GM23338 (cell line): ENCODE measurements around the gene RPH3AL.

Source experiments
- CREB1 ChIP-seq: fragments of 250-450 bp; sonication (Bioruptor Pico); IDR thresholded peaks from 2 replicates; pipeline ENCODE4 v1.5.0; 2020; ENCODE audit warnings: low read depth, mild to moderate bottlenecking, moderate library complexity
- EZH2 ChIP-seq: fragments of 200-600 bp; sonication (generic); IDR thresholded peaks from one replicate; pipeline ENCODE4 v1.8.0; 2017; ENCODE audit warnings: antibody characterized with exemption, mild to moderate bottlenecking, low read depth; ENCODE audit not compliant: unreplicated experiment
- EZH2phosphoT487 ChIP-seq: fragments of 200-600 bp; sonication (generic); IDR thresholded peaks from one replicate; pipeline ENCODE4 v1.8.1; 2018; ENCODE audit warnings: antibody characterized with exemption; ENCODE audit not compliant: unreplicated experiment
- JUNB ChIP-seq: IDR thresholded peaks from one replicate; pipeline ENCODE4 v1.6.1; 2016; ENCODE audit warnings: antibody characterized with exemption; ENCODE audit not compliant: unreplicated experiment
- NANOG ChIP-seq: IDR thresholded peaks from 2 replicates; pipeline ENCODE4 v1.6.1; 2016; ENCODE audit warnings: antibody characterized with exemption, borderline replicate concordance
- POLR2AphosphoS5 ChIP-seq: IDR thresholded peaks from 2 replicates; pipeline ENCODE4 v1.6.1; 2016; ENCODE audit warnings: antibody characterized with exemption, low read depth
- STAT1 ChIP-seq: IDR thresholded peaks from one replicate; pipeline ENCODE4 v1.6.1; 2016; ENCODE audit warnings: antibody characterized with exemption; ENCODE audit not compliant: unreplicated experiment
- ZNF114 ChIP-seq: fragments of 250-450 bp; sonication (Bioruptor Pico); IDR thresholded peaks from 2 replicates; pipeline ENCODE4 v1.5.0; 2020; ENCODE audit warnings: mild to moderate bottlenecking, moderate library complexity
- ZNF331 ChIP-seq: fragments of 250-450 bp; sonication (Bioruptor Pico); IDR thresholded peaks from 2 replicates; pipeline ENCODE4 v1.5.0; 2020; ENCODE audit warnings: low read depth, mild to moderate bottlenecking, moderate library complexity
- TF ChIP-seq, protein P1 (sequence below), 2 experiments: fragments of 200-600 bp in 1 of 2; sonication (generic) in 1 of 2; conservative IDR thresholded peaks; 2 replicates each; pipeline versions ENCODE4 v1.5.1 to v1.6.1; 2016 to 2017; ENCODE audit warnings: antibody characterized with exemption in 2 of 2, low read depth in 2 of 2, mild to moderate bottlenecking in 2 of 2, moderate library complexity in 1 of 2
- TF ChIP-seq, protein P2 (sequence below): IDR thresholded peaks from one replicate; pipeline ENCODE4 v1.6.1; 2018; ENCODE audit warnings: antibody characterized with exemption; ENCODE audit not compliant: unreplicated experiment
- TF ChIP-seq, protein P3 (sequence below): IDR thresholded peaks from 2 replicates; pipeline ENCODE4 v1.6.1; 2016; ENCODE audit warnings: antibody characterized with exemption
- TF ChIP-seq, protein P4 (sequence below): fragments of 250-450 bp; sonication (Bioruptor Pico); IDR thresholded peaks from 2 replicates; pipeline ENCODE4 v1.5.0; 2020; ENCODE audit warnings: mild to moderate bottlenecking, moderate library complexity

DNA sequence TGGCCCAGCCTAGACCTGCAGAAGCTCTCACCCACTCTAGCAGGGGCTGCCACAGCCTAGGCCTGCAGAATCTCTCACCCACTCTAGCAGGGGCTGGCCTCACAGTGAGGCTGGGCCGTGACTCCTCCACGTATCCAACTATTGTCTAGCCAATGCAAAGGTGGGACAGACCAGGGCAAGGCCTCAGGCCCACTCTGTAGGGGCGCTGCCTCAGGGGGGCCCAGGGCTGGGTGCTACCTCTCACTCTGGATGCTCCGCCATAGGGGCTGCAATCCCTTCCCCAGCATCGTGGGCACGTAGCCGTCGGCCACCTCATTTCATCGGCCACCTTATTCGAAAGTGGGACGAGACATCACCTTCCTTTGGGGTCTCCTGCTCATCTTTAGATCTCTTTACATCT is 51.7 kb downstream of the RPH3AL start:
- TF ChIP-seq EZH2phosphoT487: no peak
- TF ChIP-seq, protein P1, sequence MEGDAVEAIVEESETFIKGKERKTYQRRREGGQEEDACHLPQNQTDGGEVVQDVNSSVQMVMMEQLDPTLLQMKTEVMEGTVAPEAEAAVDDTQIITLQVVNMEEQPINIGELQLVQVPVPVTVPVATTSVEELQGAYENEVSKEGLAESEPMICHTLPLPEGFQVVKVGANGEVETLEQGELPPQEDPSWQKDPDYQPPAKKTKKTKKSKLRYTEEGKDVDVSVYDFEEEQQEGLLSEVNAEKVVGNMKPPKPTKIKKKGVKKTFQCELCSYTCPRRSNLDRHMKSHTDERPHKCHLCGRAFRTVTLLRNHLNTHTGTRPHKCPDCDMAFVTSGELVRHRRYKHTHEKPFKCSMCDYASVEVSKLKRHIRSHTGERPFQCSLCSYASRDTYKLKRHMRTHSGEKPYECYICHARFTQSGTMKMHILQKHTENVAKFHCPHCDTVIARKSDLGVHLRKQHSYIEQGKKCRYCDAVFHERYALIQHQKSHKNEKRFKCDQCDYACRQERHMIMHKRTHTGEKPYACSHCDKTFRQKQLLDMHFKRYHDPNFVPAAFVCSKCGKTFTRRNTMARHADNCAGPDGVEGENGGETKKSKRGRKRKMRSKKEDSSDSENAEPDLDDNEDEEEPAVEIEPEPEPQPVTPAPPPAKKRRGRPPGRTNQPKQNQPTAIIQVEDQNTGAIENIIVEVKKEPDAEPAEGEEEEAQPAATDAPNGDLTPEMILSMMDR (conservative IDR thresholded peaks at IDR 0.05; ENCODE audit: low read depth in 2 of 2): no peak
- no peak for TF ChIP-seq EZH2
- TF ChIP-seq POLR2AphosphoS5: no peak
- TF ChIP-seq, protein P2, sequence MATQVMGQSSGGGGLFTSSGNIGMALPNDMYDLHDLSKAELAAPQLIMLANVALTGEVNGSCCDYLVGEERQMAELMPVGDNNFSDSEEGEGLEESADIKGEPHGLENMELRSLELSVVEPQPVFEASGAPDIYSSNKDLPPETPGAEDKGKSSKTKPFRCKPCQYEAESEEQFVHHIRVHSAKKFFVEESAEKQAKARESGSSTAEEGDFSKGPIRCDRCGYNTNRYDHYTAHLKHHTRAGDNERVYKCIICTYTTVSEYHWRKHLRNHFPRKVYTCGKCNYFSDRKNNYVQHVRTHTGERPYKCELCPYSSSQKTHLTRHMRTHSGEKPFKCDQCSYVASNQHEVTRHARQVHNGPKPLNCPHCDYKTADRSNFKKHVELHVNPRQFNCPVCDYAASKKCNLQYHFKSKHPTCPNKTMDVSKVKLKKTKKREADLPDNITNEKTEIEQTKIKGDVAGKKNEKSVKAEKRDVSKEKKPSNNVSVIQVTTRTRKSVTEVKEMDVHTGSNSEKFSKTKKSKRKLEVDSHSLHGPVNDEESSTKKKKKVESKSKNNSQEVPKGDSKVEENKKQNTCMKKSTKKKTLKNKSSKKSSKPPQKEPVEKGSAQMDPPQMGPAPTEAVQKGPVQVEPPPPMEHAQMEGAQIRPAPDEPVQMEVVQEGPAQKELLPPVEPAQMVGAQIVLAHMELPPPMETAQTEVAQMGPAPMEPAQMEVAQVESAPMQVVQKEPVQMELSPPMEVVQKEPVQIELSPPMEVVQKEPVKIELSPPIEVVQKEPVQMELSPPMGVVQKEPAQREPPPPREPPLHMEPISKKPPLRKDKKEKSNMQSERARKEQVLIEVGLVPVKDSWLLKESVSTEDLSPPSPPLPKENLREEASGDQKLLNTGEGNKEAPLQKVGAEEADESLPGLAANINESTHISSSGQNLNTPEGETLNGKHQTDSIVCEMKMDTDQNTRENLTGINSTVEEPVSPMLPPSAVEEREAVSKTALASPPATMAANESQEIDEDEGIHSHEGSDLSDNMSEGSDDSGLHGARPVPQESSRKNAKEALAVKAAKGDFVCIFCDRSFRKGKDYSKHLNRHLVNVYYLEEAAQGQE: no peak
- no peak for TF ChIP-seq NANOG
- TF ChIP-seq ZNF114: no peak
- TF ChIP-seq CREB1 (CRISPR knock-in tag): no peak
- TF ChIP-seq STAT1: no peak
- TF ChIP-seq JUNB: no peak
- TF ChIP-seq, protein P3, sequence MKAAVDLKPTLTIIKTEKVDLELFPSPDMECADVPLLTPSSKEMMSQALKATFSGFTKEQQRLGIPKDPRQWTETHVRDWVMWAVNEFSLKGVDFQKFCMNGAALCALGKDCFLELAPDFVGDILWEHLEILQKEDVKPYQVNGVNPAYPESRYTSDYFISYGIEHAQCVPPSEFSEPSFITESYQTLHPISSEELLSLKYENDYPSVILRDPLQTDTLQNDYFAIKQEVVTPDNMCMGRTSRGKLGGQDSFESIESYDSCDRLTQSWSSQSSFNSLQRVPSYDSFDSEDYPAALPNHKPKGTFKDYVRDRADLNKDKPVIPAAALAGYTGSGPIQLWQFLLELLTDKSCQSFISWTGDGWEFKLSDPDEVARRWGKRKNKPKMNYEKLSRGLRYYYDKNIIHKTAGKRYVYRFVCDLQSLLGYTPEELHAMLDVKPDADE: no peak
- no peak for TF ChIP-seq ZNF331 (CRISPR knock-in tag)
- TF ChIP-seq, protein P4, sequence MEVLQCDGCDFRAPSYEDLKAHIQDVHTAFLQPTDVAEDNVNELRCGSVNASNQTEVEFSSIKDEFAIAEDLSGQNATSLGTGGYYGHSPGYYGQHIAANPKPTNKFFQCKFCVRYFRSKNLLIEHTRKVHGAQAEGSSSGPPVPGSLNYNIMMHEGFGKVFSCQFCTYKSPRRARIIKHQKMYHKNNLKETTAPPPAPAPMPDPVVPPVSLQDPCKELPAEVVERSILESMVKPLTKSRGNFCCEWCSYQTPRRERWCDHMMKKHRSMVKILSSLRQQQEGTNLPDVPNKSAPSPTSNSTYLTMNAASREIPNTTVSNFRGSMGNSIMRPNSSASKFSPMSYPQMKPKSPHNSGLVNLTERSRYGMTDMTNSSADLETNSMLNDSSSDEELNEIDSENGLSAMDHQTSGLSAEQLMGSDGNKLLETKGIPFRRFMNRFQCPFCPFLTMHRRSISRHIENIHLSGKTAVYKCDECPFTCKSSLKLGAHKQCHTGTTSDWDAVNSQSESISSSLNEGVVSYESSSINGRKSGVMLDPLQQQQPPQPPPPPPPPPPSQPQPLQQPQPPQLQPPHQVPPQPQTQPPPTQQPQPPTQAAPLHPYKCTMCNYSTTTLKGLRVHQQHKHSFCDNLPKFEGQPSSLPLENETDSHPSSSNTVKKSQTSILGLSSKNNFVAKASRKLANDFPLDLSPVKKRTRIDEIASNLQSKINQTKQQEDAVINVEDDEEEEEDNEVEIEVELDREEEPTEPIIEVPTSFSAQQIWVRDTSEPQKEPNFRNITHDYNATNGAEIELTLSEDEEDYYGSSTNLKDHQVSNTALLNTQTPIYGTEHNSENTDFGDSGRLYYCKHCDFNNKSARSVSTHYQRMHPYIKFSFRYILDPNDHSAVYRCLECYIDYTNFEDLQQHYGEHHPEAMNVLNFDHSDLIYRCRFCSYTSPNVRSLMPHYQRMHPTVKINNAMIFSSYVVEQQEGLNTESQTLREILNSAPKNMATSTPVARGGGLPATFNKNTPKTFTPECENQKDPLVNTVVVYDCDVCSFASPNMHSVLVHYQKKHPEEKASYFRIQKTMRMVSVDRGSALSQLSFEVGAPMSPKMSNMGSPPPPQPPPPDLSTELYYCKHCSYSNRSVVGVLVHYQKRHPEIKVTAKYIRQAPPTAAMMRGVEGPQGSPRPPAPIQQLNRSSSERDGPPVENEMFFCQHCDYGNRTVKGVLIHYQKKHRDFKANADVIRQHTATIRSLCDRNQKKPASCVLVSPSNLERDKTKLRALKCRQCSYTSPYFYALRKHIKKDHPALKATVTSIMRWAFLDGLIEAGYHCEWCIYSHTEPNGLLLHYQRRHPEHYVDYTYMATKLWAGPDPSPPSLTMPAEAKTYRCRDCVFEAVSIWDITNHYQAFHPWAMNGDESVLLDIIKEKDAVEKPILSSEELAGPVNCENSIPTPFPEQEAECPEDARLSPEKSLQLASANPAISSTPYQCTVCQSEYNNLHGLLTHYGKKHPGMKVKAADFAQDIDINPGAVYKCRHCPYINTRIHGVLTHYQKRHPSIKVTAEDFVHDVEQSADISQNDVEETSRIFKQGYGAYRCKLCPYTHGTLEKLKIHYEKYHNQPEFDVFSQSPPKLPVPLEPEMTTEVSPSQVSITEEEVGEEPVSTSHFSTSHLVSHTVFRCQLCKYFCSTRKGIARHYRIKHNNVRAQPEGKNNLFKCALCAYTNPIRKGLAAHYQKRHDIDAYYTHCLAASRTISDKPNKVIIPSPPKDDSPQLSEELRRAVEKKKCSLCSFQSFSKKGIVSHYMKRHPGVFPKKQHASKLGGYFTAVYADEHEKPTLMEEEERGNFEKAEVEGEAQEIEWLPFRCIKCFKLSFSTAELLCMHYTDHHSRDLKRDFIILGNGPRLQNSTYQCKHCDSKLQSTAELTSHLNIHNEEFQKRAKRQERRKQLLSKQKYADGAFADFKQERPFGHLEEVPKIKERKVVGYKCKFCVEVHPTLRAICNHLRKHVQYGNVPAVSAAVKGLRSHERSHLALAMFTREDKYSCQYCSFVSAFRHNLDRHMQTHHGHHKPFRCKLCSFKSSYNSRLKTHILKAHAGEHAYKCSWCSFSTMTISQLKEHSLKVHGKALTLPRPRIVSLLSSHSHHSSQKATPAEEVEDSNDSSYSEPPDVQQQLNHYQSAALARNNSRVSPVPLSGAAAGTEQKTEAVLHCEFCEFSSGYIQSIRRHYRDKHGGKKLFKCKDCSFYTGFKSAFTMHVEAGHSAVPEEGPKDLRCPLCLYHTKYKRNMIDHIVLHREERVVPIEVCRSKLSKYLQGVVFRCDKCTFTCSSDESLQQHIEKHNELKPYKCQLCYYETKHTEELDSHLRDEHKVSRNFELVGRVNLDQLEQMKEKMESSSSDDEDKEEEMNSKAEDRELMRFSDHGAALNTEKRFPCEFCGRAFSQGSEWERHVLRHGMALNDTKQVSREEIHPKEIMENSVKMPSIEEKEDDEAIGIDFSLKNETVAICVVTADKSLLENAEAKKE (CRISPR knock-in tag): no peak
